GM12801 (cell line): ENCODE measurements around the gene CELSR1.

Source experiments
- TF ChIP-seq, protein P1 (sequence below): IDR thresholded peaks from one replicate; pipeline ENCODE4 v1.5.1; 2011; ENCODE audit warnings: control low read depth; ENCODE audit not compliant: insufficient read length; ENCODE audit errors: extremely low read depth

CELSR1 gene

DNA sequence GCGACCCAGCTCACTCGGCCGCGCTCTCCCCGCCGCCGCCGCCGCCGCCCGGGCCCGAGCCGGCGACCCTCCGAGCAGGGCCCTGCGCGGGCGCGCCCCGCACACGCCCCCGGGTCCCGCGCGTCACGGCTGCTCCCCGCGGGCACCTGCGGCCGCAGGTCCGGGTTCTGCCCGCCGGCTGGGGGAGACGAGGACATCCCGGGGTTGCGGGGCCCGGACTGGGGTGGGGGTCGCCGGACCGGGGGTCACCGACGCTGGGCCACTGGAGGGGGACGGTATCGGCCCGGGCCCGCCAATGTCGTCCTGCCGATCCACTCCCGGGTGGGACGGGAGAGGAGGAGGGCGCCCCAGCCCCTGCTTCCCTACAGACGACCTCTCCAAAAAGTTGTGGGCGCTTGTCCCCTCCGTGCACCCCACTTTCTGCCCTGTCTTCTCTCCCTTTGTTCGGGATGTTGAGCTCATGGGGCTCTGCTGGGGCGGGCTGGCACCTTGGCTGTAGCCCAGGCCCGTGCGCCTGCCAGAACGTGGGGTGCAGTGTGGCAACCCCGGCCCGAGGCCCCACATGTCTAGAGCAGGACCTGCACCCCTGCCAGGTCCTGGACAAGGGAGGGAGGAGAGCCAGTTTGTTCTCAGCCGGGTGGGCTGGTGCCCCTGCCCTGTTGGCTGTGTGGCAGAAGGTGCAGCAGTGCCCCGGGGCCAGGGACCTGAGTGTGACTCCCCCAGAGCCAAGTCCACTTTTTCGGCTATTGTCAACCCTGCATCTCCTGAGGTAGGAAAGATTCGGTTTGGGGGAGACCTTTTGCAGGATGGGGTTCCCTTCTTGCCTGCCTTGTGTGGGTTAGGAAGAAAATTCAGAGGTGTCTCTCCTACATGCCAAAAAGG, 40.2 kb upstream of the CELSR1 start:
- TF ChIP-seq, protein P1, sequence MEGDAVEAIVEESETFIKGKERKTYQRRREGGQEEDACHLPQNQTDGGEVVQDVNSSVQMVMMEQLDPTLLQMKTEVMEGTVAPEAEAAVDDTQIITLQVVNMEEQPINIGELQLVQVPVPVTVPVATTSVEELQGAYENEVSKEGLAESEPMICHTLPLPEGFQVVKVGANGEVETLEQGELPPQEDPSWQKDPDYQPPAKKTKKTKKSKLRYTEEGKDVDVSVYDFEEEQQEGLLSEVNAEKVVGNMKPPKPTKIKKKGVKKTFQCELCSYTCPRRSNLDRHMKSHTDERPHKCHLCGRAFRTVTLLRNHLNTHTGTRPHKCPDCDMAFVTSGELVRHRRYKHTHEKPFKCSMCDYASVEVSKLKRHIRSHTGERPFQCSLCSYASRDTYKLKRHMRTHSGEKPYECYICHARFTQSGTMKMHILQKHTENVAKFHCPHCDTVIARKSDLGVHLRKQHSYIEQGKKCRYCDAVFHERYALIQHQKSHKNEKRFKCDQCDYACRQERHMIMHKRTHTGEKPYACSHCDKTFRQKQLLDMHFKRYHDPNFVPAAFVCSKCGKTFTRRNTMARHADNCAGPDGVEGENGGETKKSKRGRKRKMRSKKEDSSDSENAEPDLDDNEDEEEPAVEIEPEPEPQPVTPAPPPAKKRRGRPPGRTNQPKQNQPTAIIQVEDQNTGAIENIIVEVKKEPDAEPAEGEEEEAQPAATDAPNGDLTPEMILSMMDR, result no peak

DNA sequence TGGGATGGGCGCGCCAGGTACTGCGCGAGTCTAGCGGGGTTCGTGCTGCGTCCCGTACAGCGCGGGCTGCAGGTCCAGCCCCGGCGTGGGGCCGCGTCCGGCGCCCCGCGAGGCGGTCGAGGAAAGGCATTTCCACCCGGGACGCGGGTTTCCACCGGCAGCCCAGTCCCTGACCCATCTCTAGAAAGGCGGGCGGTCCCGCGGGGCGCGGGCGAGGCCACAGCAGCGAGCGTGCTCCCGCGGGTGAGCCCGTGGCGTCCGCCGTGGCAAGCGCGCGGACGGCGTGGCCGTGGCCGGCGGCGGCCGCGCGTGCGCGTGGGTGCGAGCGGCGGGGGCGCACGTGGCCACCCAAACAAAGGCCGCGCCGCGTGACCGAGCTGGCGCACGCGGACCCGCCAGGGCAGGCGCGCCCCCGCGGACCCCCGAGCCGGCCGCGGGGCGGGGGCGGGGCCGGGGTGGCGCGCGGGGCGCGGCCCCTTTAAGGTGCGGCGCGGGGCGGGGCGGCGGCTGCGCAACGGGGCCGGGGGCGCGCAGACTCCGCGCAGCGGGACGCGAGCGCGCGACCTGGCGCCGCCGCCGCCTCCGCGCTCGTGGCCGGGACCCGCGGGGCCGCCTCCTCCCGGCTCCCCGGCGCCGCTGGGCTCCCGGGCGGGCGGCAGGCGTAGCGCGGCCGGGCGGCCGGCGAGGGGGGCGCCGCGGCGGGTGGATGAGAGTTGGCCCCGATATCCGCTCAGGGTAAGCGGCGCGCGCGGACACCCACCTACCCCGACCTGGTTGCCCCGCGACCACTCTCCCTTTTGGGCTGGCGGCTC, 39.3 kb upstream of the CELSR1 start:
- TF ChIP-seq, protein P1, result no peak

DNA sequence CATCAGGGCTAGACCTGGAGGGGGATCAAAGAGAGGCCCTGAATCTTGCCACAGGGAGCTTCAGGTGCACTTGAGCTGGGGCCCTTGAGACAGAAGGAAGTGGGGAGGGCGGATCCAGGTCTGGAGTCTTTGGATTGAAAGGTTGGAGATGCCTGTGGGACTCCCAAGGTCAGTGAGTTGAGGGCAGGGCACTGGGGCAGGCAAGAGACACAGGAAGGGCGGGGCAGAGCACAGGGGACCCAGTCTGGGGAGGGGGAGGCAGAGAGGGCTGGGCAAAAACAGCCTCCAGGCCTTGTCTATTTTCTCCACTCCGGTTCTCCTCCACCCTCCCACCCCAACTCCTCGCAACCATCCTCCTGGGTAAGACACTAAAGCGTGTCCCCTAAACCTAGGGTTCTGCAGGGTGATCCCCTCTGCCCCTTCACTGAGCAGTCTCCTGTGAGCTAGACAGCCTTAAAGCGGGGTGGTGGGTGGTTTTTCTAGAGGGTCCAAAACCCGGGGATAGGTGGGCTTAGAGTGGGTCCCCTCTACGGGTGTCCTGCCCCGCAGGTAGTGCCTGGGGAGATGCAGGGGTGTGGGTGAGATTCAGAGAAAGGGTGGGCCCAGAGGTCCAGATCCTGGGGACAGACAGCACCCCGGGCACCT, 38.6 kb upstream of the CELSR1 start:
- TF ChIP-seq, protein P1, result no peak

DNA sequence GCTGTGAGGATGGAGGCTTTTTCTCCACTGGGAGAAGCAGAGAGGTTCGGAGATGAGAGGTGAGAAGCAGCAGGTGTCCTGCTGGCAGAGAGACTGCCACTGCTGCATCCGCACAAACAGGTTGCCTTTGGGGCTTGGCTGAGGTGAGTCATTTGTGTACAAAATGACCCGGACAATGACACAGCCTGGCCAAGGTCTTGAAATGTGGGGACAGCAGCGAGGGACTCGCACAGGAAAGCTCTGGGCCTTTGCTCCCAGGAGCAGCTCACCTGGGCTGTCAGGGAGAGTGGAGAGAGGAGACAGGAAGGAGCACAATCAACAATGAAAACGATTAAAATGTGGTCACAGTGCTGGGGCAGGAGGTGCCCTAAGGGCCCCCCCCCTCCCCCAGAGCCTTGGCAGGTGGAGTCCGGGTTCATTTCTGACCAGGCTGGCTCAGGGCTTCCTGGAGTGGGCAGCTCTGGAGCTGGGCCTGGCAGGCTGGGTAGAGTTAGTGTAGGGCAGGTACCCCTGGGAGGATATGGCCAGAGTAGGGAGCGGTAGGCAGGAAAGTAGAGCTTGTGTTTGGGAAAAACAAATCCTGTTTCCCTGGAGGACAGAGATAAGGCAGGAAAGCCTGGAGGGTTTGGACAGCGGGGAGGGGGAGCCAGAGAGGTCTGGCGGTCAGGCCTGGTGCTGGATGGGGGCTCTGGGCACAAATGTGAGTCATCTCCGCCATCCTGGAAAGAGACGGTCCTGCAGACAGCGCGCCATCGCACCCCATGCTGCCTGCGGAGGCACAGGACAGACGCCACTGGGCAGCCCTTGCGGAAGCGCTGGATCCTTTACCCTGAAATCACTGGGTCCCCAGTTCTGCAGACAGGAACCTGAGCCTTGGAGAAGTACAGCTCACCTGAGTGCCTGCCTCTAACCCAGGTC, 37.8 kb upstream of the CELSR1 start:
- TF ChIP-seq, protein P1, result no peak

DNA sequence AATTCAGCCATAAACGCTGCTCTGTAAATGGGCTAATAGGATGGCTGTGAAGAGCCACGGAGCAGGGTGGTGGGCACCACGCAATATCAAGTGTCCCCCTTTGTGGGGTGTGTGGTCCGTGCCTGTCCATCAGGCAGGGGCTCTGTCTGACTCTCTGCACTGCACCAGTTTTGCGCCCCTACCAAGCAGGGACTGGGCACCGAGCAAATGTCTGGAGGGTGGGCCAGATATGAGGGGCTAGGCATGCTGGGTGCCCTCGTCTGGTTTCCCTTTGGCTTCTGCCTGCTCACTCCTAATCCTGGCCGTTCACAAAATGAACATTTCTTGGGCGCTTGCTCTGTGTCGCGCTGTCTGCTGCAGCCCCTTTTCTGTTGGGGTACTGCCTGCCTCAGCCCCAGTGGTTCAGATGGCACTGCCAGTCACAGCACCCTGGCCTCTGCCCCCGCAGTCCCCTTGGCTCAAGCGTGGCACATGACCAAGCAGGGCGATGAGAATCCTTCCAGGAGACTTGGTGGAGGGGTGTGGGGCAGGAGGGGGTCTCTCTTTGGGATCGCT, 37.1 kb upstream of the CELSR1 start:
- TF ChIP-seq, protein P1, result no peak

DNA sequence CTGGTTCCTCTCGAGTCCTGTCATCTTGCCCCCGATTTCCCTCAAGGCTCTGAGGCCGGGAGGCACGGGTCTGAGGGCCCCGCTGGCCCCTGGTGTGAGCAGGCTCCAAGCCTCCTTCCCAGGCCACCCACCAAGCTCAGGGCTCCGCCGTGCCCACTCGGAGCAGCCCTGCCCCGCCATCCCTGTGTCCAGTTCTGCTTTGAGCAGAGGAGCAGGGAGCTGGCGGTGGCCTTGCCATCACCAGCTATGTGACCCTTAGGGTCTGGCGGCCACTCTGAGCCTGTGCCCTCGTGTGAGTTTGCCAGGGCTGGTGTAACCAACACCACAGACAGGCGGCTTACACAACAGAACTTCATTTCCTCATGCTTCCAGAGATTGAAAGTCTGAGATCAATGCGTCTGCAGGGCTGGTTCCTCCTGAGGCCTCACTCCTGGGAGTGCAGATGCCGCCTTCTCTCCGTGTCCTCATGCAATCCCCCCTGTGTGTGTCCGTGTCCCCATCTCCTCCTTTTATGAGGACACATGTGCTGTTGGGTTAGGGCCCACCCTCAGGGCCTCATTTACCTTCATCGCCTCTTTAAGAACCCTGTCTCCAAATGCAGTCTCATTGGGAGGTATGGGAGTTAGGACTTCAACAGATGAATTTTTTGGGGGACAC, 36.5 kb upstream of the CELSR1 start:
- TF ChIP-seq, protein P1, result no peak
